Fibroblast of lung (primary cell): Measurements from ENCODE around the gene ACVR1B.

Experiments
- CTCF ChIP-seq, 2 donors: IDR thresholded peaks in 1 of 2; conservative IDR thresholded peaks in 1 of 2; 1 replicate in 1 of 2; 2 replicates in 1 of 2; pipeline ENCODE4 v1.5.1; 2011 to 2012; ENCODE audit warnings: low read length in 2 of 2, control low read depth in 1 of 2, inconsistent platforms in 1 of 2, low read depth in 1 of 2, mild to moderate bottlenecking in 1 of 2
- EZH2 ChIP-seq: IDR thresholded peaks from 2 replicates; pipeline ENCODE4 v1.5.1; 2012; ENCODE audit warnings: low read length, control low read depth, mild to moderate bottlenecking; ENCODE audit errors: missing control alignments

DNA sequence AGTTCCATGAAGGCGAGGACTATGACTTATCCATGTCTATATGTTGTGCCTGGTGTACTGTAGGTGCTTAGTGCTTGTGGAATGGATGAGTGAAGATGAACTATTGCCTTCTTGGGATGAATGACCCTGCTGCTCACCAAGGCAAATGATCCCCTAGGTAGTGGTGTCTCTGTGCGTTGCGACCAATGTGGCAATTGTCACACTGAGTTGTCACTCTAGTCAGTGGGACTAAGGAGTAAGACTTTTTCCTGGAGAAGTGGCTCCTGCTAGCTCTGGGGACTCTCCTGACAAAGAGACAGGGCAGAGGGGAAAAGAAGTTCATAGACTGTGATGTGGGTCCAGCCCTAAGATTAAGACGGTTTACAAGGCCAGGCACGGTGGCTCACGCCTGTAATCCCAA lies 3.4 kb upstream of the ACVR1B start:
- TF ChIP-seq CTCF (conservative IDR thresholded peaks at IDR 0.05 in 1 of 2, IDR thresholded peaks at IDR 0.05 in 1 of 2; ENCODE audit: low read depth in 1 of 2, low read length in 2 of 2) (no peak), EZH2 (no peak)
